COLO668 (cell line): ENCODE data around the gene EMD.

Source experiments
- DNase-seq: peaks from one replicate; lab custom pipeline; 2025; ENCODE audit not compliant: unreplicated experiment; lab: John Stamatoyannopoulos, UW

EMD gene

GRCh38 chrX:154355094-154355775 is 23.9 kb upstream of the EMD start:
- DNase-seq: no peak

GRCh38 chrX:154355776-154356140 is 23.3 kb upstream of the EMD start:
- DNase-seq: no peak

GRCh38 chrX:154356596-154356995 is 22.5 kb upstream of the EMD start:
- no peak for DNase-seq

GRCh38 chrX:154357205-154357604 is 21.9 kb upstream of the EMD start:
- DNase-seq: no peak

GRCh38 chrX:154358011-154358410 is 21.1 kb upstream of the EMD start:
- DNase-seq: no peak

GRCh38 chrX:154358829-154359228 is 20.3 kb upstream of the EMD start:
- DNase-seq: no peak

GRCh38 chrX:154359362-154360154 is 19.5 kb upstream of the EMD start:
- no peak for DNase-seq

- no peak for DNase-seq
Measured at GRCh38 chrX:154360155-154360713, 18.9 kb upstream of the EMD start.

GRCh38 chrX:154362085-154362742 is 16.9 kb upstream of the EMD start:
- DNase-seq: no peak

GRCh38 chrX:154363706-154364439 is 15.2 kb upstream of the EMD start:
- no peak for DNase-seq

GRCh38 chrX:154365052-154365600 is 14.0 kb upstream of the EMD start:
- DNase-seq: no peak

- DNase-seq: no peak
Measured at GRCh38 chrX:154365997-154366665, 13.0 kb upstream of the EMD start.

- no peak for DNase-seq
Measured at GRCh38 chrX:154366666-154367055, 12.4 kb upstream of the EMD start.

- DNase-seq: no peak
Measured at GRCh38 chrX:154367474-154368308, 11.4 kb upstream of the EMD start.

GRCh38 chrX:154368630-154369448 is 10.3 kb upstream of the EMD start:
- peak; percentile 90 for DNase-seq

- DNase-seq: peak; percentile 50
Measured at GRCh38 chrX:154369449-154370299, 9.4 kb upstream of the EMD start.

- peak; percentile 60 for DNase-seq
Measured at GRCh38 chrX:154370300-154371016, 8.6 kb upstream of the EMD start.
